Lung (tissue), 12 donors: ENCODE results near the gene DNAJC13. TPM values are rescaled to one million over a fixed set of nuclear protein-coding genes. Genes with fewer than 3 reads are reported as not detected.

Source experiments
- ATAC-seq: fragments of 200-7000 bp; cut with Tn5 transposase; one replicate; pipeline ENCODE4 v1.9.1; 2020; ENCODE audit warnings: moderate number of reproducible peaks; ENCODE audit not compliant: insufficient read depth, low FRiP score
- DNase-seq, 3 donors: peaks; one replicate each; pipeline ENCODE4 v3.0.0-alpha.2; 2013 to 2017
- H3K27ac ChIP-seq, 2 donors: one replicate each; pipeline ENCODE4 v1.5.1; 2013; ENCODE audit warnings: mild to moderate bottlenecking in 2 of 2, moderate library complexity in 2 of 2, control low read depth in 1 of 2, inconsistent platforms in 1 of 2, low read depth in 1 of 2, low read length in 1 of 2
- H3K27me3 ChIP-seq, 3 donors: one replicate each; pipeline ENCODE4 v1.5.1; 2013; ENCODE audit warnings: low read length in 2 of 3; ENCODE audit not compliant: control insufficient read depth in 3 of 3, insufficient read depth in 3 of 3
- H3K36me3 ChIP-seq, 4 donors: one replicate each; pipeline ENCODE4 v1.5.1; 2013; ENCODE audit warnings: low read length in 4 of 4, mild to moderate bottlenecking in 1 of 4, moderate library complexity in 1 of 4; ENCODE audit not compliant: control insufficient read depth in 4 of 4, insufficient read depth in 4 of 4
- H3K4me1 ChIP-seq, 5 donors: one replicate each; pipeline ENCODE4 v1.5.1; 2013; ENCODE audit warnings: low read length in 5 of 5, mild to moderate bottlenecking in 2 of 5, moderate library complexity in 1 of 5; ENCODE audit not compliant: control insufficient read depth in 5 of 5, insufficient read depth in 5 of 5
- H3K4me3 ChIP-seq: one replicate; pipeline ENCODE4 v1.5.1; 2013; ENCODE audit warnings: mild to moderate bottlenecking, control low read depth, moderate library complexity
- H3K9ac ChIP-seq, 2 donors: one replicate each; pipeline ENCODE4 v1.5.1; 2013; ENCODE audit warnings: low read length in 2 of 2, control low read depth in 1 of 2; ENCODE audit not compliant: insufficient read depth in 1 of 2
- H3K9me3 ChIP-seq, 4 donors: one replicate each; pipeline ENCODE4 v1.5.1; 2013; ENCODE audit warnings: low read length in 3 of 4, mild to moderate bottlenecking in 1 of 4, moderate library complexity in 1 of 4; ENCODE audit not compliant: control insufficient read depth in 4 of 4, insufficient read depth in 3 of 4
- WGBS, 2 donors: extraction: QIAGEN DNeasy Blood & Tissue Kit; methylation state at CpG; one replicate each; pipeline ENCODE4 v1.1.7; 2013; 5-methylcytosine and 5-hydroxymethylcytosine counted together
- polyA plus RNA-seq, 2 donors: library from polyadenylated mRNA; stranded (reverse); fragments of 200-250 nt; gene quantifications; one replicate each; pipeline ENCODE4 v1.2.1, GENCODE V29; 2013
- total RNA-seq, 2 donors: library from RNA; depleted of rRNA in 1 of 2; stranded (reverse); fragments of >200 nt in 1 of 2; gene quantifications; one replicate each; pipeline ENCODE4 v1.2.1, GENCODE V29; 2014 to 2021
- TF ChIP-seq, protein P1 (sequence below): IDR thresholded peaks from 2 replicates; pipeline ENCODE4 v1.5.1; 2012; ENCODE audit warnings: mild to moderate bottlenecking; ENCODE audit errors: control extremely low read depth, extremely low read depth
- donor health status: control.
- donor health status: control.
- donor health status: Bipolar disorder and iron deficiency.
- donor health status: healthy.
- donor health status: DM: yes; HTN: yes; CAD: no.

DNAJC13 gene
- total and polyA plus RNA-seq, 4 donors: 6.7 to 132 (median 23.5) TPM

DNA sequence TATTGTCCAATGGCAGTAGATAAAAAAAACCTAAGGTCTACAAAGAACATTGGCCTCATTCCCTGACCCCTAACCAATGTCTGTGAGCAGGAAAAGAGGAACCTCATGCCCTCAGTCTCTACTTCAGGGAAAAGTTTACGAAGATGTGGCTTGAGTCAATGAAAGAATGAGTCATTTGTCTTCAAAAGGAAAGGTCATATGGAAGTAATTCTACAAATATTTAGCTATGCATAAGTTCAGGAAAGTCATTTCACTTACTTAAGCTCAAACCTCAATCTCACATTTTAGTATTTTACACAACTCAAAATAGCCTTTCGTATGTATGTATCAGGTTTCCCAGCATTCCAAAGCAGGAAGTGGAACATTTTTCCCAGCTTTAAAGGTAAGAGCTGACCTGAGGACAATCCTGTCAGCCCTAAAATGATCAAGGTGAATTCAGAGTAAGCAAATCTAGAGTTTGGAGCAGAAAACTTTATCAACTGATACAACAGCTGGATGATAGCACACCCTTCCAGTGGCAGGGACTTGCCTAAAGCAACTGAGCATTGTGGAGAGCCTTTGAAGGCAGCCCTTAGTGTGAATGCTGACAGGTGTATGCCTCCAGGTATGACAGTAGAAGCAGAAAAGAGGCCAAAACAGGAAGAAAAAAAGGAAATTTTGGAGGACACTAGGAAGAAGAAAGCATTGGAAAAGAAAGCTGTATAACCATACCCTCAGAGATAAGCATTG lies 125.9 kb downstream of the DNAJC13 start:
- no peaks in the 10 kb centered on the region for H3K27me3 ChIP-seq
- no peak overlapping the region for H3K27ac ChIP-seq
- peak; percentile 77 for ATAC-seq
- peaks cover 2 to 22% (median 13%) of the 10 kb centered on the region in 4 donors for H3K36me3 ChIP-seq
- no peak overlapping the region for H3K9ac ChIP-seq
- H3K9me3 ChIP-seq: peaks cover 0 to 2% (median 0%) of the 10 kb centered on the region in 4 donors
- H3K4me3 ChIP-seq: no peak overlapping the region
- TF ChIP-seq, protein P1, sequence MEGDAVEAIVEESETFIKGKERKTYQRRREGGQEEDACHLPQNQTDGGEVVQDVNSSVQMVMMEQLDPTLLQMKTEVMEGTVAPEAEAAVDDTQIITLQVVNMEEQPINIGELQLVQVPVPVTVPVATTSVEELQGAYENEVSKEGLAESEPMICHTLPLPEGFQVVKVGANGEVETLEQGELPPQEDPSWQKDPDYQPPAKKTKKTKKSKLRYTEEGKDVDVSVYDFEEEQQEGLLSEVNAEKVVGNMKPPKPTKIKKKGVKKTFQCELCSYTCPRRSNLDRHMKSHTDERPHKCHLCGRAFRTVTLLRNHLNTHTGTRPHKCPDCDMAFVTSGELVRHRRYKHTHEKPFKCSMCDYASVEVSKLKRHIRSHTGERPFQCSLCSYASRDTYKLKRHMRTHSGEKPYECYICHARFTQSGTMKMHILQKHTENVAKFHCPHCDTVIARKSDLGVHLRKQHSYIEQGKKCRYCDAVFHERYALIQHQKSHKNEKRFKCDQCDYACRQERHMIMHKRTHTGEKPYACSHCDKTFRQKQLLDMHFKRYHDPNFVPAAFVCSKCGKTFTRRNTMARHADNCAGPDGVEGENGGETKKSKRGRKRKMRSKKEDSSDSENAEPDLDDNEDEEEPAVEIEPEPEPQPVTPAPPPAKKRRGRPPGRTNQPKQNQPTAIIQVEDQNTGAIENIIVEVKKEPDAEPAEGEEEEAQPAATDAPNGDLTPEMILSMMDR: no peak
- H3K4me1 ChIP-seq: peaks cover 0 to 2% (median 0%) of the 10 kb centered on the region in 5 donors
- 36 to 43% methylated on average over 2 of the region's 2 CpGs for WGBS, 2 donors
- peak in 1 of 3 donors; percentile 9 for DNase-seq

DNA sequence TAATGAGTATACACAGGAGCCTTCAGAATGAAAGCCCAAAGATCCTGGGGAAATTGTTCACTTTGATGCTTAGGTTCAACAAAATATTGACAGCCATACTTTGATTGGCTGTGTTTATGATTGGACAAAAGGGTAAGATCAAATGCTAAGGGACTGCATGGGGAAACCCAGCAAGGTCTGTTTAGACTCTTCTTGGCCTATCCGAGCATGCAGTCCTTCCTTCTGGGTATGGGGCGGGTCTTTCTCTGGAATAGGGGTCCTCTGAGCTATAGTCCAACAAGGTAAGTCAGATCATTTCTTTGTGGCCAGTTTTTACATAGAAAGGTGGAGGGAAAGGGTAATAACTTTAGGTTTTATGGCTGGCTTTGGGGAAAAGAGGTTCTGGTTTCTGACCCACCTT lies 126.8 kb downstream of the DNAJC13 start:
- DNase-seq (no peak), ATAC-seq (no peak)
- peaks cover 0 to 2% (median 0%) of the 10 kb centered on the region in 4 donors for H3K9me3 ChIP-seq
- no peak overlapping the region for H3K9ac ChIP-seq
- WGBS, 2 donors: 94% methylated on average over 2 of the region's 2 CpGs
- no peaks in the 10 kb centered on the region for H3K27me3 ChIP-seq
- peaks cover 0 to 2% (median 0%) of the 10 kb centered on the region in 5 donors for H3K4me1 ChIP-seq
- TF ChIP-seq, protein P1: no peak
- H3K4me3 ChIP-seq: no peak overlapping the region
- no peak overlapping the region for H3K27ac ChIP-seq
- peaks cover 2 to 22% (median 10%) of the 10 kb centered on the region in 4 donors for H3K36me3 ChIP-seq

DNA sequence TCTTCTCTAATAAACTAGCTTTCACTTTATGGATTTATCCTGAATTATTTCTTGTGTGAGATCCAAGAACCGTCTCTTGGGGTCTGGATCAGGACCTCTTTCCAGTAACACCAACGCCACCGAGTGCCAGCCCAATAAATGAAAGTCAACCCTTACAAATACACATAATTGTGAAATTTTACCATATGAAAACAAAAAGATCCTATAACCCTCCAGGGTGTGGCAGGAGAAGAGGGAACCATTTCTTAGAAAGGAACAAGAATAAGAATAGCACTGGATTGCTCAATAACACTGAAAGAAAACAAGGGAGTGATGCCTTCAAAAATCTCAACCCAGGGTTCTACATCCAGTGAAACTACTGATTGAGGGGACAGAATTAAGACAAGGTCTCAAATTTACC lies 128.2 kb downstream of the DNAJC13 start:
- Histone ChIP-seq H3K27ac (no peak overlapping the region), H3K9me3 (peaks cover 0 to 2% (median 0%) of the 10 kb centered on the region in 4 donors), H3K4me3 (no peak overlapping the region), H3K36me3 (peaks cover 0 to 15% (median 4%) of the 10 kb centered on the region in 4 donors), H3K27me3 (no peaks in the 10 kb centered on the region), H3K4me1 (peaks cover 0 to 2% (median 0%) of the 10 kb centered on the region in 5 donors), H3K9ac (no peak overlapping the region)
- 72 to 73% methylated on average over 3 of the region's 3 CpGs for WGBS, 2 donors
- DNase-seq: no peak
- ATAC-seq: no peak
- TF ChIP-seq, protein P1: no peak

DNA sequence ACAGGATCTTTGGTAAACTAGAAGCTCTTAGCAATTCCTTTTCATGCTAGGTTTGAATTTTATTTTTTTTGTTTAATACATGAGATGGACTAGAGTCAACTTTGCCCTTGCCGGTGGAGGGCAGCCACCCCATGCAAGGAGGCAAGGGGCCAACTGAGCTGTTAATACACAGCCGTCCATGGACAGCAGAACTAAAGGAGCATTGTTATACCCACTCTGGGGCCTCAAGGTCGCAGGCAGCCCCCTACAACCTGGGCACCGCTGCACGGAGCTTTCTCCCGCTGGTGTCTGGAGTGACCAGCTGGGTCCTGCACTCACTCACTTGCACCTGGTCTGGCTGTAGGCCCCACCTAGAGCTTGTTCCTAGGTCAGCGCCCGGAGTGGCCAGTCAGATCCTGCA lies 131.9 kb downstream of the DNAJC13 start:
- TF ChIP-seq, protein P1: no peak
- Histone ChIP-seq H3K27ac (no peak overlapping the region), H3K9me3 (peaks cover 0 to 2% (median 0%) of the 10 kb centered on the region in 4 donors), H3K9ac (no peak overlapping the region), H3K4me3 (no peak overlapping the region), H3K36me3 (no peaks in the 10 kb centered on the region), H3K27me3 (no peaks in the 10 kb centered on the region), H3K4me1 (peaks cover 0 to 4% (median 0%) of the 10 kb centered on the region in 5 donors)
- DNase-seq (no peak), ATAC-seq (no peak)
- 94 to 97% methylated on average over 8 of the region's 8 CpGs for WGBS, 2 donors
